SK-N-SH treated with all-trans-retinoic acid at 6 μM for 48 hours (cell line): ENCODE measurements around the gene OR1Q1.

ENCODE experiments used
- ATAC-seq: fragments of 200-7000 bp; cut with Tn5 transposase; 3 replicates; pipeline ENCODE4 v1.9.1; 2020; ENCODE audit warnings: mild to moderate bottlenecking, moderate library complexity
- ARNTL ChIP-seq: fragments of 450-650 bp; formaldehyde crosslinking; IDR thresholded peaks from 2 replicates; pipeline ENCODE4 v1.5.0; 2020; ENCODE audit warnings: low read depth, mild to moderate bottlenecking, moderate library complexity, borderline replicate concordance
- CREB5 ChIP-seq: fragments of 250-450 bp; sonication (Bioruptor Pico); IDR thresholded peaks from 2 replicates; pipeline ENCODE4 v1.5.1; 2020; ENCODE audit warnings: low read depth, mild to moderate bottlenecking, moderate library complexity
- CSDC2 ChIP-seq: fragments of 250-450 bp; sonication (Bioruptor Pico); IDR thresholded peaks from 2 replicates; pipeline ENCODE4 v1.5.0; 2020; ENCODE audit warnings: mild to moderate bottlenecking, moderate library complexity
- CSRNP3 ChIP-seq: fragments of 250-450 bp; sonication (Bioruptor Pico); IDR thresholded peaks from 2 replicates; pipeline ENCODE4 v1.5.1; 2021; ENCODE audit warnings: mild to moderate bottlenecking, moderate library complexity
- ESRRG ChIP-seq: fragments of 250-450 bp; sonication (Bioruptor Pico); IDR thresholded peaks from 2 replicates; pipeline ENCODE4 v1.6.1; 2021; ENCODE audit warnings: mild to moderate bottlenecking
- GLIS3 ChIP-seq: fragments of 250-450 bp; sonication (Bioruptor Pico); IDR thresholded peaks from 2 replicates; pipeline ENCODE4 v1.5.0; 2020; ENCODE audit warnings: mild to moderate bottlenecking, moderate library complexity
- ISL1 ChIP-seq: fragments of 250-450 bp; sonication (Bioruptor Pico); IDR thresholded peaks from 2 replicates; pipeline ENCODE4 v2.1.2; 2022; ENCODE audit warnings: mild to moderate bottlenecking, moderate library complexity
- OSR1 ChIP-seq: fragments of 250-450 bp; sonication (Bioruptor Pico); IDR thresholded peaks from 2 replicates; pipeline ENCODE4 v1.8.0; 2022; ENCODE audit warnings: moderate library complexity, mild to moderate bottlenecking, inconsistent platforms
- PATZ1 ChIP-seq: fragments of 250-450 bp; sonication (Bioruptor Pico); IDR thresholded peaks from 2 replicates; pipeline ENCODE4 v1.8.0; 2020; ENCODE audit warnings: mild to moderate bottlenecking, moderate library complexity, borderline replicate concordance
- POU6F1 ChIP-seq: fragments of 250-450 bp; sonication (Bioruptor Pico); IDR thresholded peaks from 2 replicates; pipeline ENCODE4 v1.8.0; 2021; ENCODE audit warnings: low read depth, mild to moderate bottlenecking, moderate library complexity, borderline replicate concordance
- PPARA ChIP-seq: fragments of 250-450 bp; sonication (Bioruptor Pico); IDR thresholded peaks from 2 replicates; pipeline ENCODE4 v1.5.0; 2020; ENCODE audit warnings: mild to moderate bottlenecking, borderline replicate concordance
- RARB ChIP-seq: fragments of 250-450 bp; sonication (Bioruptor Pico); IDR thresholded peaks from 2 replicates; pipeline ENCODE4 v1.8.0; 2021; ENCODE audit warnings: mild to moderate bottlenecking, moderate library complexity
- SNAI2 ChIP-seq: fragments of 250-450 bp; sonication (Bioruptor Pico); IDR thresholded peaks from 2 replicates; pipeline ENCODE4 v1.5.0; 2020; ENCODE audit warnings: mild to moderate bottlenecking, moderate library complexity
- TCF4 ChIP-seq: fragments of 250-450 bp; sonication (Bioruptor Pico); IDR thresholded peaks from 2 replicates; pipeline ENCODE4 v1.8.0; 2021; ENCODE audit warnings: mild to moderate bottlenecking, moderate library complexity, borderline replicate concordance
- TOX ChIP-seq: fragments of 250-450 bp; sonication (Bioruptor Pico); IDR thresholded peaks from 2 replicates; pipeline ENCODE4 v1.8.0; 2021; ENCODE audit warnings: mild to moderate bottlenecking, moderate library complexity, borderline replicate concordance
- TSHZ2 ChIP-seq: fragments of 250-450 bp; sonication (Bioruptor Pico); IDR thresholded peaks from 2 replicates; pipeline ENCODE4 v1.5.0; 2020; ENCODE audit warnings: mild to moderate bottlenecking, moderate library complexity
- ZC3H10 ChIP-seq: fragments of 250-450 bp; sonication (Bioruptor Pico); IDR thresholded peaks from 2 replicates; pipeline ENCODE4 v1.5.1; 2021; ENCODE audit warnings: mild to moderate bottlenecking, moderate library complexity
- ZFP3 ChIP-seq: fragments of 250-450 bp; sonication (Bioruptor Pico); IDR thresholded peaks from 2 replicates; pipeline ENCODE4 v1.5.0; 2020; ENCODE audit warnings: mild to moderate bottlenecking, moderate library complexity
- ZFP30 ChIP-seq: fragments of 450-650 bp; formaldehyde crosslinking; IDR thresholded peaks from 2 replicates; pipeline ENCODE4 v1.5.0; 2022; ENCODE audit warnings: mild to moderate bottlenecking, moderate library complexity
- ZNF565 ChIP-seq: fragments of 450-650 bp; formaldehyde crosslinking; conservative IDR thresholded peaks from 2 replicates; pipeline ENCODE4 v1.5.0; 2020; ENCODE audit warnings: low read depth, mild to moderate bottlenecking, moderate library complexity
- ZNF70 ChIP-seq: fragments of 450-650 bp; formaldehyde crosslinking; IDR thresholded peaks from 2 replicates; pipeline ENCODE4 v1.5.0; 2020; ENCODE audit warnings: mild to moderate bottlenecking, moderate library complexity
- ZNF8 ChIP-seq: fragments of 450-650 bp; formaldehyde crosslinking; IDR thresholded peaks from 2 replicates; pipeline ENCODE4 v1.5.0; 2020; ENCODE audit warnings: mild to moderate bottlenecking, moderate library complexity

The OR1Q1 gene

GRCh38 chr9:122606587-122606986 is 8.0 kb upstream of the OR1Q1 start (continued):
- no peak for TF ChIP-seq ZFP3 (CRISPR knock-in tag)

GRCh38 chr9:122609804-122610203 is 4.7 kb upstream of the OR1Q1 start:
- TF ChIP-seq POU6F1, result no peak
- TF ChIP-seq CSDC2 (CRISPR knock-in tag), result no peak
- no peak for TF ChIP-seq TCF4 (CRISPR knock-in tag)
- no peak for TF ChIP-seq ESRRG (CRISPR knock-in tag)
- no peak for TF ChIP-seq ISL1
- TF ChIP-seq ARNTL (CRISPR knock-in tag), result no peak
- no peak for TF ChIP-seq OSR1 (CRISPR knock-in tag)
- no peak for TF ChIP-seq ZNF8 (CRISPR knock-in tag)
- no peak for TF ChIP-seq ZNF565 (CRISPR knock-in tag)
- TF ChIP-seq ZFP30 (CRISPR knock-in tag), result no peak
- TF ChIP-seq TOX (CRISPR knock-in tag), result no peak
- no peak for TF ChIP-seq ZC3H10 (CRISPR knock-in tag)
- no peak for TF ChIP-seq PPARA
- TF ChIP-seq ZNF70, result no peak
- TF ChIP-seq GLIS3 (CRISPR knock-in tag), result no peak
- no peak for TF ChIP-seq ZFP3 (CRISPR knock-in tag)
- TF ChIP-seq SNAI2 (CRISPR knock-in tag), result no peak
- no peak for ATAC-seq

- ATAC-seq, result no peak
- TF ChIP-seq PATZ1 (no peak), TCF4 (CRISPR knock-in tag) (no peak), ZNF70 (no peak), ZC3H10 (CRISPR knock-in tag) (no peak), ARNTL (CRISPR knock-in tag) (no peak), CSRNP3 (no peak), ZNF565 (CRISPR knock-in tag) (no peak)
Measured at GRCh38 chr9:122619996-122620395, 5.5 kb downstream of the OR1Q1 start.

- TF ChIP-seq CSRNP3, result no peak
- TF ChIP-seq PPARA, result no peak
- TF ChIP-seq ZNF8 (CRISPR knock-in tag), result no peak
- no peak for TF ChIP-seq CSDC2 (CRISPR knock-in tag)
- no peak for TF ChIP-seq ZNF70
- TF ChIP-seq GLIS3 (CRISPR knock-in tag), result no peak
- no peak for TF ChIP-seq ISL1
- no peak for TF ChIP-seq RARB
- TF ChIP-seq CREB5 (CRISPR knock-in tag), result no peak
- TF ChIP-seq ARNTL (CRISPR knock-in tag), result no peak
- TF ChIP-seq POU6F1, result no peak
- TF ChIP-seq TSHZ2 (CRISPR knock-in tag), result no peak
- no peak for TF ChIP-seq ZC3H10 (CRISPR knock-in tag)
- TF ChIP-seq SNAI2 (CRISPR knock-in tag), result no peak
- no peak for TF ChIP-seq TOX (CRISPR knock-in tag)
- ATAC-seq, result no peak
Measured at GRCh38 chr9:122642226-122642625, 27.7 kb downstream of the OR1Q1 start.
